Activated naive CD4-positive, alpha-beta T cell treated with anti-CD3 and anti-CD28 coated beads, Interleukin-2, amount 10 ng/mL, durations not matched to agents 5 hours and 36 hours (primary cell): ENCODE data around the gene KANK4. TPM values are rescaled to one million over a fixed set of nuclear protein-coding genes. Genes with fewer than 3 reads are reported as not detected.

Source experiments
- total RNA-seq, 2 experiments: library from RNA; stranded (reverse); gene quantifications; one replicate each; pipeline ENCODE4 v1.2.3, GENCODE V29; 2021

The KANK4 gene
- total RNA-seq = not detected

DNA sequence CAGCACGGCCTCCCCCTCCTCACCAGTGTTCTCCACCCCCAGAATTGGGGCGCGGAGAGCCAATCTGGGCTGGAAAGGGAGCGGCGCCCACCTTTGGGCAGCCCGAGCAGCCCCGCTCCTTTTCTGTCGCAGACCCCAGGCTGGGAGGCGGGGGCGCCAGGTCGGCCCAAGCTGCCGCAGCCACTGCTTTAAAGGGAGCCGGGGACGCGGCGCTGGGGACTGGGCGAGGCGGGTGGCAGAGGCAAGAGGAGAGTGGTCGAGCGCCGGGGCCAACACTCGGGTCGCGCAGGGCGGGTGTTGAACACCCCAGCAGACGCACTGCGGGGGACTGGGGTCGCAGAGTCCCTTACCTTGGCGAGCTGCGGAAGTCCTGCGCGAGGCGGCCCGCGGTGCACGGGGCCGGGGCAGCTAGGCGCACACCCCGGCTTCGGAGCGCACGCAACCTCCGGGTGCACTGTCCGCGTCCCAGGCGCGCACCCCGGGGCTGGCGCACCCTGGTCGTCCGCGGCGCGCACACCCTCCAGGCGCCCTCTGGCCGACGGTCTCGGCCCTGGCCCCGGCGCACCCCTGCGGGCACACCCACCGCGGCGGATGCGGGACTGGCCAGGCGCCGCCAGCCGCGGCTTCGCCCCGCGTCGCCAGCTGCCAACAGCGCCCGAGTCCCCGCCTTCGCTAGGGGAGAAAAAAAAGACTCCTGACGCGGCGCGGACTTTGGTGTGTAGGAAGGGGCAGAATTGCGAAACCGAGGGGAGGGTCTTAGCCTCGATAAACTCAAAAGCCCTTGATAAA, at the start of gene KANK4:
Gene KANK4 (minus strand): TSS at position 679 of the 789 bp plus-strand sequence. CDS start 37,870 bp downstream, outside the sequence.

DNA sequence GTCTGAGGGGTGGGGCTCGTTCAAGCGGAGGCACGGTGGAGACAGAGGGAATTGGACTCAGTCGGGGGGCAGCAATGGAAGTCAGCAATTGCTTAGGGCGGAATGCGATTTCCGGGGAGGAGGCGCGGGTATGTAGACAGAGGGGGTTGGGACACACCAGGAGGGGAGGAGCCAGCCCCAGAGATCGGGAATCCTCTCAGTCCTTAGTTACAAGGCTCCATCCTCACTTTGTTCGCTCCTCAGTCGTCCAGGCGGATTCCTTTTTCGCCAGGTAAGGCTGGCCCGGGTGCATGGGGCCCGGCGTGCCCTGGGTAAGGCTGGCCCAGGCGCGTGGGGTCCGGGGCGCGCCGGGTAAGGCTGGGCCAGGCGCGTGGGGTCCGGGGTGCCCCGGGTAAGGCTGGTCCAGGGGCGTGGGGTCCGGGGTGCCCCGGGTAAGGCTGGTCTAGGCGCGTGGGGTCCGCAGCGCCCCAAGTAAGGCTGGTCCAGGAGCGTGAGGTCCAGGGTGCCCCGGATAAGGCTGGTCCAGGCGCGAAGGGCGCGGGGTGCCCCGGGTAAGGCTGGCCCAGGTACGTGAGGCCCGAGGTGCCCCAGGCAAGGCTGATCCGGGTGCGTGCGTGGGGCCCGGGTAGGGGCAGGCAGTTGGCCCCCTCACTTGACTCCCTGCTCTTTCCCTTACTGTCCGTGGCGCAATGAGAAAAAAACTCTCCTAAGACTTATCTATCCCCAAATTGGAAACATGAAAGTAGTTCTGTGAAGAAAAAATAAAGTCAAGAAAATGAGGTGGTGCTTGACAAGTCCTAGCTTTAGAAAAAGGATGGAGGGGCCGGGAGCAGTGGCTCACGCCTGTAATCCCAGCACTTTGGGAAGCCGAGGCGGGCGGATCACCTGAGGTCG, 124.3 kb downstream of the KANK4 start, which contains the start of gene L1TD1:
Gene L1TD1 (plus strand): TSS at position 199 of the 894 bp plus-strand sequence. CDS start 11,780 bp downstream, outside the sequence.

Other genes with a start within 250 kb of the KANK4 start
- gene L1TD1, start 124.6 kb downstream of the KANK4 start, total RNA-seq = not detected
- 10 to 100 TPM; 65.7 to 67.3 TPM for gene USP1, start 117.6 kb upstream of the KANK4 start, total RNA-seq